Stomach (tissue), 9 donors: ENCODE results near the gene SYS1. TPM values are rescaled to one million over a fixed set of nuclear protein-coding genes. Genes with fewer than 3 reads are reported as not detected.

ENCODE experiments used
- DNase-seq, 2 donors: peaks; one replicate each; pipeline versions ENCODE4 v3.0.0 to v3.0.0-alpha.2; 2013 to 2019
- H3K27ac ChIP-seq, 5 donors: fragments of 200-600 bp in 4 of 5; sonication (generic) in 4 of 5; one replicate each; pipeline ENCODE4 v1.5.1; 2013 to 2019; ENCODE audit warnings: mild to moderate bottlenecking in 1 of 5, moderate library complexity in 1 of 5
- H3K27me3 ChIP-seq, 3 donors: fragments of 200-600 bp; sonication (generic); one replicate each; pipeline ENCODE4 v1.5.1; 2017 to 2019; ENCODE audit warnings: mixed run types in 1 of 3
- H3K36me3 ChIP-seq, 4 donors: fragments of 200-600 bp; sonication (generic); 1 replicate in 3 of 4; 2 replicates in 1 of 4; pipeline ENCODE4 v1.5.1; 2016 to 2019
- H3K4me1 ChIP-seq, 4 donors: fragments of 200-600 bp; sonication (generic); one replicate each; pipeline ENCODE4 v1.5.1; 2016 to 2019
- H3K4me3 ChIP-seq, 4 donors: fragments of 200-600 bp; sonication (generic) in 3 of 4; one replicate each; pipeline ENCODE4 v1.5.1; 2016 to 2019; ENCODE audit warnings: mild to moderate bottlenecking in 1 of 4
- H3K9me3 ChIP-seq, 4 donors: fragments of 200-600 bp; sonication (generic); one replicate each; pipeline ENCODE4 v1.5.1; 2016 to 2019
- CTCF ChIP-seq, 7 experiments: fragments of 450-650 bp in 4 of 7; fragments of 200-600 bp in 3 of 7; sonication (generic) in 3 of 7; IDR thresholded peaks; one replicate each; pipeline ENCODE4 v1.5.1; 2016 to 2019; ENCODE audit warnings: antibody characterized with exemption in 7 of 7, control low read depth in 2 of 7, mild to moderate bottlenecking in 1 of 7
- EP300 ChIP-seq: sonication (generic); formaldehyde crosslinking; IDR thresholded peaks from one replicate; pipeline ENCODE4 v1.6.1; 2017; ENCODE audit warnings: antibody characterized with exemption
- POLR2A ChIP-seq, 4 donors: fragments of 450-650 bp; IDR thresholded peaks; one replicate each; pipeline ENCODE4 v1.6.1; 2016; ENCODE audit warnings: antibody characterized with exemption in 4 of 4, control low read depth in 2 of 4, mild to moderate bottlenecking in 1 of 4, moderate library complexity in 1 of 4
- POLR2AphosphoS5 ChIP-seq, 3 donors: sonication (generic); formaldehyde crosslinking; IDR thresholded peaks; one replicate each; pipeline ENCODE4 v1.6.1; 2016; ENCODE audit warnings: antibody characterized with exemption in 3 of 3
- WGBS, 5 donors: extraction: QIAGEN DNeasy Blood & Tissue Kit in 3 of 5; methylation state at CpG; one replicate each; pipeline versions ENCODE4 v1.1.5 to v1.1.7; 2013 to 2018; 5-methylcytosine and 5-hydroxymethylcytosine counted together
- intact Hi-C: fragments of 100-400 bp; cut with DNase I; formaldehyde crosslinking; loops from one replicate; pipeline ENCODE4 v1.15.1; 2023; ENCODE audit warnings: low total_unique reads
- polyA plus RNA-seq, 3 donors: library from polyadenylated mRNA; stranded (reverse); fragments of 200-250 nt; gene quantifications; one replicate each; pipeline ENCODE4 v1.2.3, GENCODE V29; 2013
- total RNA-seq, 5 donors: library from RNA; depleted of rRNA; stranded (reverse); fragments of >200 nt; gene quantifications; one replicate each; pipeline versions ENCODE4 v1.1.0 to v1.2.3, GENCODE V29; 2014 to 2016
- donor health status: healthy with polysubstance abuse.
- donor health status: Bipolar disorder and iron deficiency.
- donor health status: healthy.

The SYS1 gene
- total and polyA plus RNA-seq, 8 donors = 11.2 to 119 (median 21.5) TPM

GRCh38 chr20:45316150-45317080 lies 46.5 kb upstream of the SYS1 start:
- H3K27ac ChIP-seq = no peak overlapping the region
- no peak overlapping the region for H3K4me3 ChIP-seq
- no peak for DNase-seq
- H3K27me3 ChIP-seq = peaks cover 0 to 68% (median 28%) of the 10 kb centered on the region in 3 donors
- TF ChIP-seq POLR2AphosphoS5 (IDR thresholded peaks at IDR 0.05) (no peak), POLR2A (IDR thresholded peaks at IDR 0.05) (no peak), CTCF (IDR thresholded peaks at IDR 0.05) (no peak), EP300 (no peak)
- no peaks in the 10 kb centered on the region for H3K9me3 ChIP-seq
- intact Hi-C loops = loop anchor here (5.0 kb wide), 2 partner anchors 126 to 456 kb away; no protein-coding TSS in a partner anchor
- 18 to 30% (median 24%) methylated on average over 64 to 71 of the region's 71 CpGs for WGBS, 5 donors
- H3K4me1 ChIP-seq = peaks cover 4 to 29% (median 18%) of the 10 kb centered on the region in 4 donors
- no peaks in the 10 kb centered on the region for H3K36me3 ChIP-seq

- Histone ChIP-seq H3K4me3 (no peak overlapping the region), H3K36me3 (no peaks in the 10 kb centered on the region), H3K4me1 (peaks cover 3 to 31% (median 12%) of the 10 kb centered on the region in 4 donors), H3K27ac (no peak overlapping the region), H3K9me3 (no peaks in the 10 kb centered on the region), H3K27me3 (peaks cover 0 to 54% (median 20%) of the 10 kb centered on the region in 3 donors)
- intact Hi-C loops = loop anchor here (5.0 kb wide), 2 partner anchors 124 to 454 kb away; no protein-coding TSS in a partner anchor
- 59 to 79% (median 67%) methylated on average over 3 of the region's 3 CpGs for WGBS, 5 donors
- DNase-seq = no peak
- TF ChIP-seq CTCF (IDR thresholded peaks at IDR 0.05) (no peak), POLR2AphosphoS5 (IDR thresholded peaks at IDR 0.05) (no peak), EP300 (no peak), POLR2A (IDR thresholded peaks at IDR 0.05) (no peak)
Observed at GRCh38 chr20:45317826-45318225, 45.1 kb upstream of the SYS1 start.

GRCh38 chr20:45318386-45318939 lies 44.5 kb upstream of the SYS1 start:
- no peak for DNase-seq
- Histone ChIP-seq H3K4me1 (peaks cover 3 to 38% (median 12%) of the 10 kb centered on the region in 4 donors), H3K27me3 (peaks cover 0 to 47% (median 20%) of the 10 kb centered on the region in 3 donors), H3K27ac (no peak overlapping the region), H3K4me3 (no peak overlapping the region), H3K9me3 (no peaks in the 10 kb centered on the region), H3K36me3 (no peaks in the 10 kb centered on the region)
- no peak for TF ChIP-seq POLR2AphosphoS5 (IDR thresholded peaks at IDR 0.05)
- no peak for TF ChIP-seq POLR2A (IDR thresholded peaks at IDR 0.05)
- TF ChIP-seq CTCF (IDR thresholded peaks at IDR 0.05) = no peak
- no peak for TF ChIP-seq EP300
- 70 to 86% (median 82%) methylated on average over 7 of the region's 7 CpGs for WGBS, 5 donors
- intact Hi-C loops = loop anchor here (5.0 kb wide), 2 partner anchors 124 to 454 kb away; no protein-coding TSS in a partner anchor

GRCh38 chr20:45318948-45319347 lies 44.0 kb upstream of the SYS1 start:
- Histone ChIP-seq H3K27ac (no peak overlapping the region), H3K27me3 (peaks cover 0 to 43% (median 19%) of the 10 kb centered on the region in 3 donors), H3K4me3 (no peak overlapping the region), H3K36me3 (no peaks in the 10 kb centered on the region), H3K9me3 (no peaks in the 10 kb centered on the region), H3K4me1 (peaks cover 3 to 41% (median 12%) of the 10 kb centered on the region in 4 donors)
- 69 to 93% (median 81%) methylated on average over 2 of the region's 2 CpGs for WGBS, 5 donors
- TF ChIP-seq CTCF (IDR thresholded peaks at IDR 0.05) (no peak), POLR2A (IDR thresholded peaks at IDR 0.05) (no peak), EP300 (no peak)
- no peak for DNase-seq
- intact Hi-C loops = loop anchor here (5.0 kb wide), 2 partner anchors 123 to 453 kb away; no protein-coding TSS in a partner anchor
